NCI-H1417 (cell line): Measurements from ENCODE around the gene SLC25A26.
"Not testable (repeated sequence)": the region's sequence is repeated elsewhere in the genome, so short reads cannot be mapped to it uniquely, and the experiment has no call there.

Source experiments
- DNase-seq, 3 experiments: peaks; one replicate each; lab custom pipeline; 2025; lab: John Stamatoyannopoulos, UW

Gene SLC25A26

DNA sequence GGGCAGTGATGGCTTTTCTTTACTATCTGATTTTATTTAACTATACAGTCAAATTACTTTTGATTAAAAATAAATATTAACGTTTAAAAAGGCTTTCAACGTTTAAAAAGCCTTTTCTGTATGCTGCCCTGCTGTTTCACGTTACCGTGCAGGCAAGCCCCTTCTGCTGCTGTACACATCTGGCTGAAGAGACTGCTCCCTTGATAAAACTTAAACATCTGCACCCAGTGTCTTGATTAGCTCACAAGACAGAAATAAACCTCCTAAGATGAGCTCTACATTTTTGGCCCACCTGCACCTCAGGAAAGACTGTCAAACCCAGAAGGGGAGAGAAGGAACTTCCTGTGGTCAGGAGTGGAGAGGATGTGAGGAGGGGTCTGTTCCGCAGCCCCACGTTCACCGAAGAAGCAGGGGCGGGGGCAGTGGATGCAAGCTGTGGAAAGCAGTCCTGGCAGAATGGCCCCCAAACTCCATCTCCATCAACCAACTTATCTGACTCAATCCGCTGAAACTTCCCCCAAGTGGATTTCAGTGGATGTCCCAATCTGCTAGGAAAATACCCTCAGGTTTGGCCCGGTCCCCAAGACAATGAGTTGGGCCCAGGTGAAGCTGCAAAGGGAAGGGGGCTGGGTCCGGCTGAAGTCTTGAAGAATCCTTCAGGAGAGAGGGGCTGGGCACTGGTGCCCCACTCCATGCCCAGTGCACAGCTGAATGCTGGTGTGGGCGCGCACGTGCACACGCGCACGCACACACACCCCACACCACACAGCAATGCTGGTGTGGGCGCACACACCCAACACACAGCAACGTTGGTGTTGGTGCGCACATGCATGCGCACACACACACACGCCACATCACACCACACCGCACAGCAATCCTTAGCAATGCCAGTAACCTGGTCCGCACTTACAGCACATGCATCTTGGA is 191.4 kb downstream of the SLC25A26 start:
- DNase-seq, result no peak

DNA sequence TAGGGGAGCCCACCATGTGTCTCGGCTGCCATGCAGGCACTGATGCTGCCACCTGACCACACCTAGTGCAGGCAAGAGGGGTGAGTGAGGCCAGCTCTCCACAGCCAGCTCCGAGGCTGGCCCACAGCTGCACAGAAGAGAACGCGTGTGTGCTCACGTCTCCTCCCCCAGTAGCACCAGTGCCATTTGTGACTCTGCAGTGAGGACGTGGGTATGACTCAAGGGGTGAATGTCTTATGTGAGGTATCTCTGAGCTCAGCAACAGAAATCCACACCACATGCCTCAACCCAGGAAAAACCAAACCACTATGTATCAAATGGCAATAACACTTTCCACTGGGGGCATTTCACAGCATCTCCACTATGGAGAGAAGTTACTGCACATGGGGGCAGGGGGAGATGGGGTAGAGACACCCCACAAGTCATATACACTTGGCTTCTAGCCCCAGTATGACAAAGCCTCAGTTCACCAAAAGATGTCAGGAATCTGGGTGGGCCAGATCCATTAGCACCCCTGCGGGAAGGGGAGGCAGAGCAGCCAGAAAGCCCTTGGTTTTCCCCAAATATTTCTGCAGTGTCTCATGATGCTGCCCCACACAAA is 192.4 kb downstream of the SLC25A26 start:
- DNase-seq, result no peak

DNA sequence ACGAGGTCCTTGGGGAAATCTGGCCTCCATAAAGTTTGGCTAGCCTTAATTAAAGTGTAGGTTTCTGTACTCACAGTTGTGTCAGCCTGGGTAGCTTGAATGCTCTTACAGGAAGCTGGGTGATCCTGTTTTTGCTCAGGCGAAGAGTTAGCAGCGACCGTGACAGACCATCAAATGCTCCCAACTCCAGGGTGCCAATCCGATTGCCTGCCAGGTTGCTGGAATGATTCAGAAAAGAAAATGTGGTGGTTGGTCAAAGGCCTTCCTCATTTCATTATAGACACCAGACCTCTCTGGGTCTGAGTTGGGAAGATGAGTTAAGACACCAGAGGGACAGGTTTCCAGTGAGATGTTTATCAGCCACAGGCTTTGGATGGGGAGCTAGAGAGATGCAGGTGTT is 194.0 kb downstream of the SLC25A26 start:
- no peak for DNase-seq

DNA sequence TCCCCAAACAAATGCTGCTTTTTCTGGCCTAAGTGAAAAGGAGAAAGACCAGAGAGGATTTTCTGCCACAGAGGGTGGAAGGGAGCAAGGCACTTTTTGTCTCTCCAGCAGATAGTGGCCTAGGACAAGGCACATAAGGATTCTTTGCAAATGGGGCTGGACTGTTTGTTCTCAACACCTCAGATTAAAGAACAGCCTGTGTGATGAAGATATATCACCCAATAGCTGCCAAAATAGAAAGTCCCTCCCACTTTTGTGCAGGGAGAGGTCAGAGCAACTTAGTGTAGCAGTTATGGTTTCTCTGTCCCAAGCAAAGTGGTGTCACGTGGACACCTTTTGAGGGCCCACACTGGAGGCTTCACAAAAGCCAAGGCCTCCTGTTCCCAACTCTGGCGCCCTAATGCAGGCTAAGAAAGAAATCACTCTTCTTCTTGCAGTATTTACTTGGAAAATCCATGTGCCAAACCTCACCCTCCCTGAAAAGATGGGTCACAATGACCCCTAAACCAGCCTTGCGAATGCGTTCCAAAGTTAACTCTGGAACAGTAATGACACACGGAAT is 195.1 kb downstream of the SLC25A26 start:
- DNase-seq, result no peak

DNA sequence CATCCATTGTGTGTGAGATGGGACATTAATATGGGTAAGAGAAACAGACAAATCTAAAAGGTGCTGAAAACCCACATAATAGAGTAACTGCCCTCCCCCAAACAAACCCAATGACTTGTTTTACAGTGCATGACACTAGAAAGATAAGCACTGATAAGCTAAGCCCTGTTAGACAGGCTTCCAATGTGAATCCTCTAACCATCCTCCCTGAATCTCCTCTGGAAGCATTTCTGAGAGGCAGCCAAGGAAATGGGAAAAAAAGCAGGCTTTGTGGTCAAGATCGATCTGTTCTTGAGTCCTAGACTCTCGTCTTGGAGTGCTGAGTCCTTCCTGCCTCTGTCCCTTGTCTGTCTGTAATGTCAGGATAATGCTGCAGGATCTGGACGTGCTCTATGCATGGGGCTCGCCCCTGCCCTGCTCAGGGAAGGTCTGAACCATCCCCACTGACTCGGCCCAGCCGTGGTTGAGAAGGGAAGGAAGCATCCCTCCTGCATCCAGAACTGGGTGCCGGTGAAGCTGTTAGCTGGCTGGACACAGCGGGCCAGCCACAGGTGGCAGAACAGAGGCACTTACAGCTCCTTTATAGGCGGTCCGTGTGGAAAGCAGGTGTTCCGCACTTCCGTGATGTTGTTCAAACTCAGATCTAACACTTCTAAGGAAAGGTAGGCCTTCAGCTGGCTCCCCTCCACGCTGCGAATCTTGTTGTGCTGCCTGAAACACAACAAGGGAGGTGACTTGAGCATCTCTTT is 195.9 kb downstream of the SLC25A26 start:
- peak in 1 of 3 experiments; percentile 1 for DNase-seq

DNA sequence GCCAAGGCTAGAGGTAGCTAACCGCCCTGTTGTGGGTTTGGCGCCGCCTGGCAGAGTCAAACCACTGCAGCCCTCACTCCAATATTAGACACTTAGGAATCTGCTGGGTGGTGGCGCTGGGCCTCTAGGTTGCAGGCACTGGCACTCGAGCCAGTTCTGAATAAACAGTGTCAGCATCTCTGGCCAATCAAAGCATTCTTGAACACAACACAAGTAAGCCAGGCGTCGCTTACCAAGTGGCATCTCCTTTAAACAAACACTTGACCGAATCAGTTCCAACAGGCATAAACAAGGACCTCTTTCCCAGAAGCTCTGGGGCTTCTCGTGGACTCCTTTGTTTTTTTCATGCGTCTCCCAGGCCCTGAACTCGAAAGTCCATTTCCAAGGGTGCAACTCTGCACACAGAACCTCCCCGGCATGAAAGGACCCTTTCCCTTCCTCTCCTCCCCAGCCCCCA is 197.7 kb downstream of the SLC25A26 start:
- DNase-seq, result peak in 2 of 3 experiments; percentile 3 to 81

DNA sequence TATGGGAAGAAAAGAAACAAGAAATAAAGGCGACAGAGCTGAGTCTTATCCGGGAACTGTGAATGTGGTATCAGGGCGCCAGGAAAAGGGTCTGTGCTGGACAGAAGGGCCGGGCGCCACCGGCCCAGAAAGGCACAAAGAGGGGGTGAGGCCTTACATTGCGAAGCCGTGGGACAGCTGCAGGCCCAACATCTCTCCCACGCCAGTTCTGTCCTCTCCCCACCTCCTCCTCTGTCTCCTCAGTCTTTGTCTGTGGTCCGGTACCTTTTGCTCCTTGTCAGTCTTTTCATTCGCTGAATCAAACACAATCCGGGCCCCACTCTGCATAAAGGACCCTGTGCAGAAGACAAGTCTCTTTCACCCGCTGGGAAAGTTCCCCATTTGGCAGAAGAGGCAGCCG is 198.2 kb downstream of the SLC25A26 start:
- DNase-seq, result no peak

DNA sequence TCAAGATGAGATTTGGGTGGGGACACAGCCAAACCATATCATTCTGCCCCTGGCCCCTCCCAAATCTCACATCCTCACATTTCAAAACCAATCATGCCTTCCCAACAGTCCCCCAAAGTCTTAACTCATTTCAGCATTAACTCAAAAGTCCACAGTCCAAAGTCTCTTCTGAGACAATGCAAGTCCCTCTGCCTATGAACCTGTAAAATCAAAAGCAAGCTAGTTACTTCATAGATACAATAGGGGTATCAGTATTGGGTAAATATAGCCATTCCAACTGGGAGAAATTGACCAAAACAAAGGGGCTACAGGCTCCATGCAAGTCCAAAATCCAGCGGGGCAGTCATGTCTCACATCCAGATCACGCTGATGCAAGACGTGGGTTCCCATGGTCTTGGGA is 200.3 kb downstream of the SLC25A26 start:
- DNase-seq, result not testable (repeated sequence)

DNA sequence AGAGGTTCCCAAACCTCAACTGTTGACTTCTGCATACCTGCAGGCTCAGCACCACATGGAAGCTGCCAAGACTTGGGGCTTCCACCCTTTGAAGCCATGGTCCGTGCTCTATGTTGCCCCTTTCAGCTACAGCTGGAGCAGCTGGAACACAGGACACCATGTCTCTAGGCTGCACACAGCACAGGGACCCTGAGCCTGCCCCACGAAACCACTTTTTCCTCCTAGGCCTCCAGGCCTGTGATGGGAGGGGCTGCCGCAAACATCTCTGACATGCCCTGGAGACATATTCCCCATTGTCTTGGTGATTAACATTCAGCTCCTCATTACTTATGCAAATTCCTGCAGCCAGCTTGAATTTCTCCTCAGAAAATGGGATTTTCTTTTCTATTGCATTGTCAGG is 201.1 kb downstream of the SLC25A26 start:
- not testable (repeated sequence) for DNase-seq

DNA sequence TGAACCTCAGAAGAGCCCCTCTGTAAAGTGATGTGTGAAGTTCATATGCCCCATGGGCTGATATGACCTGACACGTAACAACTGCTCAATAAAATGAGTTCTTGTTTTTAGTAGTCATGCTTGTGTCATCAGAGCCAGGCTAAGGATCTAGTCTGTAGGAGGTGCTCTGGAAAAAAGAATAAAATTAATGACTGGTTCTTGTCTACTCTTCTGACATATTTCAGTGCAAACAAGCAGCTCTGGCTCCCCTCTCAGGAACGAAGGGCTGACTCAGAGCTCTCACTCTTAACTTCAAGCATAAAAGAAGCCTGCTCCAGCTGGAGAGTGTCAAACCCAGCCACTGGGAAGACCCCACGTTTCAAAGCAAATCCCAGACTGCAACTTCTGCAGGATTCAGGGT is 203.0 kb downstream of the SLC25A26 start:
- DNase-seq, result no peak

DNA sequence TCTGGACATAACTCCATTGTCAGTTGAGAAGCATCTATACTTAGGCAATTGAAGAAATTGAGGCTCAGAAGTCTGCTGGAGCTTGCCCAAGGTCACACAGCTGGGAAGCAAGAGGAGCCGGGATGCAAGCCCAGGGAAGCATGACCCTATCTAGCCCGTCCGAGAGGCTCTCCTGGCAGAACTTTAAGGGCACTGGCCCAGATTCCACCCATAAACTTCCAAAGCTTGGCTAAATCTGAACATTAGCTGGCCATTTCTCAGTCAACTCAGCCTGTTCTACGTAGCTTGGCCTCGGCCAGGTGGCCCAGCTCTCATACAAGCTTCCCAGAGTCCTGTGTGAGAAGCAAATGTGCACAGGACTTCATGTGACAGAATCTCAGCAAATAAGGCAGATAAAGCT is 204.2 kb downstream of the SLC25A26 start:
- DNase-seq, result no peak

DNA sequence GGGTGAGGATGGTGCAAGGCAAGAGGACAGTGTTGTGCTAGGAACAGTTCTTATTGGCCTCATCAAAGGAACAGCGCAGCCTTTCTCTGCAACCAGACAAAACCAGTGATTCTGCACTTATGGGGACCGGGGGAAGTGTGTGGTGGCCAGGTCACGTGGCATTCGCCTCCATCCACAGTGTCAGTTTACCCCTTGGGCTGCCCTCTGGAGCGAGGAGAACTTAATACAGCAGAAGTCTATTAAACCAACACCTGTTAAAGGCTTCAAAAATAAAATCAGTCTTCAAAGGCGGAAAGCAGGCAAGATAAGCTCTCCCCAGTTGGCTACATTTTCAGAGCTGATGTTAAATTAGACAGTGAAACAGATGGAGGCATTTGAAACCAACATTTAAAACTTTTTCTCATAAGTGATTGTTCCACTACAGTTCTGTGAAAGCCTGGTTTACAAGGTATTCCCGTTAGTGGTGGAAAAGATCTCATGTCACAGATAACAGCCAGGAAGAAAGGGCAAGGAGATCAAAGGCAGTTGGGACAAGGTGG is 204.8 kb downstream of the SLC25A26 start:
- no peak for DNase-seq

DNA sequence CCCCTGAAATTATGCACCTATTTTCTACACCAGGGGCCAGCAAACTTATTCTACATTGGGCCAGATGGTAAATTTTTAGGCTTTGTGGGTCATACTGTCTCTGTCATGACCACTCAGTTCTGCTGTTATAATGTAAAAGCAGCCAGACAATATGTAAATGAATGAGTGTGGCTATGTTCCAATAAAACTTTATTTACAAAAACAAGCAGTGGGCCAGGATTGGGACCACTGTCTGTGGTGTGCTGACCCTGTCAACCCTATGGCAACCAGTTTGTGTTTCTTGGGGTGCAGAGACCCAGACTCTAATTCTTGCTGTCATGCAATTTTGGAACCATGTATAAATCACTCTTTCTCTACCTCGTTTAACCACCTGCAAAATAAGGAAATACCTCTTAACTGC is 205.3 kb downstream of the SLC25A26 start:
- DNase-seq, result no peak

DNA sequence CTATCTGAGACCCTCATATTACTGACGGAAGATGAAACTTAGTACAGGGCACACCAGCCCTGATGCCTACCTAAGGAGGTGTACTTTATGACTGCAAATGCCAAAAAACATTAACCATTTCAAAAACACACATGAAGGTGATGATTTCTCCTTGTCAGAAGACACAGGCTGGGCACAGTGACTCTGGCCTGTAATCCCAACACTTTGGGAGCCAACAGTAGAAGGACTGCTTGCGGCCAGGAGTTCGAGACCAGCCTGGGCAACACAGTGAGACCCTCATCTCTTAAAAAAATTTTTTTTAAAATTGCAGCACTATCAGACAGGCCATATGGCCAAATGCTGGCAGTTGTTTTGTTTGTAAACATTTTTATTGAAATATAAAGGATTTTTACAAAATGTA is 206.6 kb downstream of the SLC25A26 start:
- no peak for DNase-seq

DNA sequence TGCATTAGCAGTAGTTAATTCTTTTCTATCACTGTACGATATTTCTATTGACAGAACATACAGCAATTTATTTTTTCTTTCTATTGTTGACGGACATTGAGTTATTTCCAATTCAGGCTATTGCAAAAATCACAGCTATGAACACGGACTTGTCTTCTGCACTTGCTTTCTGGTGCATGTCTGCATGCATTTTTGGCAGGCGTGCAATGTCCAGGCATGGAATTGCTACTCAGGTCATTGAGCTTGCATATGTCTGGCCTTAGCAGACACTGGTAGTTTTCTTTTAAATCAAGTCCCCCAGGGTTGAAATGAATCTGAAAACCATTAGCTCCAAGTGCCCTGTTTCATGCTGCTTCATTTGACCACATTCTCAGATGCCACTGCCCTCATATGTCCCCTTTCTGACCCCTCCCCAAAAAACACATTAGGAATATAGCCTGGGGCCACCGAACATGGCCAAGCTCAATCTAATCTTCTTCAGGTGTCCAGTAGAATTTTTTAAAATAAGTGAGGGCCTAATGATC is 207.2 kb downstream of the SLC25A26 start:
- DNase-seq, result no peak
